Activated CD4-positive, alpha-beta T cell treated with anti-CD3 and anti-CD28 coated beads, Interleukin-10, Interleukin-2, amounts not matched to agents 100 ng/mL and 50 ng/mL, durations not matched to agents 16 hours and 8 hours (primary cell): Measurements from ENCODE around the gene ICOS.
"Not testable (repeated sequence)": the region's sequence is repeated elsewhere in the genome, so short reads cannot be mapped to it uniquely, and the experiment has no call there.

ENCODE experiments used
- DNase-seq: peaks from one replicate; pipeline ENCODE4 v3.0.0-alpha.2; 2020

The ICOS gene

DNA sequence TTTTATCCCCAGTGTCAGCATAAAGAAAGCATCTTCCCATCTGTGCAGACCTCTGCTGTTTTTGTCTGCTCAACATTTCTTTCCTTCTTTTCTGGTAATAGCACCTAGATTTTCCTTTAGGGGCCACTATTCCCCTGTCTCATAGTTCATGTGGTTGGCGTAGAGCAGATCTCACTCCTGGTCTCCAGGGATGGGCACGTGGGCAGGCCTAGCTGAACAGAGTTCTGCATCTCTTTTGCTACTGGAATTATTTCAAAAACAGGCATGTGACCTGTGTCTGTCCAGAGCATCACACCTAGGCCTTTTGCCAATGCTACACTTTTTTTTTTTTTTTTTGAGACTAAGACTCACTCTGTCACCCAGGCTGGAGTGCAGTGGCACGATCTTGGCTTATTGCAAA, 17.7 kb upstream of the ICOS start:
- DNase-seq: no peak

DNA sequence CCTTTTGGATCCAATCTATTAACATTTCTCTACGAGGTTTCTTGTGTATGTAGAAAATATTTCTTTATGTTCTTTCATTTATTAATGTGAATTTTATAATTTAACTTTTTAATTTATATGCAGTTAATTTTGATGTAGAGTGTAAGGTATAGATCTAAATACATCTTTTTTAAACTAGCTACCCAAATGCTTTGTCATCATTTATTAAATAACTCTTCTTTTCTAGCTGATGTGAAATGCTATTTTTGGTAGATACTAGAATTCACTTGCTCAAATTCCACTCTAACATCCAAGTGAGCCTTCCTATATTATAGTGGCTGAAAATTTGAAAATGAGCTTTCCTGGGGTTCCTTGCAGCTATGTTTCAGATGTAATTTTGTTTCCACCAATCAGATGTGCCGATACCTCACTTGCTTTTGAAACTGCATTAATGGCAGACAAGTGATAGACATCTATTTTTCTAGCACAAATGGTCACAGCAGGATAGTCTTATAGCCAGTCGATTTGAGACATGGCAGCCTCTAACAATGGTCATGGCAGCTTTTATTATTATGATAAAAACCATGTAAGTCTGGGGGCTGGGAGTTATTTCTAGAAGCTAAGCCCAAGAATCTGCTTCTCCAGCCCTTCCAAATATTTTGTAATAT, 10.9 kb upstream of the ICOS start:
- no peak for DNase-seq

DNA sequence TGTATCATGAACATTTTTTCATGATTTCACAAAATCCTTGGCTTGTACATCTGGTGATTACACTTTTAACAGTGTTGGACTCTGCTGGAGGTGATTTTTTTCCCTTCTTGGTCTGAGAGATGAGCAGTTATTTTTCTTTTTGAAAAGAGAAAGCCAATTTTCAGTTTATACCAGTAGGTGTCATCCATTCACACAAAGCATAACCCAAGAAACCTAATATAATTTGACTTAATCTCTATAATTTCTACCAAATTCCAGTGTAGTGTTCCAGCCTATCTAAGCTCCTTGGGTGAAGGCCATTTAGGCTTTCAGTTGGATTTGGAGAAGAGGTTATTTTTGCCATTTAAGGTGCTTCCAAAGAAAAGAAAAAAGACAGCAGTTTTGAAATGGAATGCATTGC, 7.7 kb upstream of the ICOS start:
- DNase-seq: peak; percentile 38

DNA sequence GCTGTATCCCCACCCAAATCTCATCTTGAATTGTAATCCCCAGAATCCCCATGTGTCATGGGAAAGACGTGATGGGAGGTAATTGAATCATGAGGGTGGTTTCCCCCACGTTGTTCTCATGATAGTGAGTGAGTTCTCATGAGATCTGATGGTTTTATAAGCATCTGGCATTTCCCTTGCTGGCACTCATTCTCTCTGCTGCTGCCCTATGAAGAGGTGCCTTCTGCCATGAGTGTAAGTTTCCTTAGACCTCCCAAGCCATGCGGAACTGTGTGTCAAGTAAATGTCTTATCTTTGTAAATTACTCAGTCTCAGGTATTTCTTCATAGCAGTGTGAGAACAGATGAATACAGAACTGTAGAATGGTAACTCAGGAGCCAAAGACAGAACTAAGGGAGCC, 5.3 kb upstream of the ICOS start:
- DNase-seq: not testable (repeated sequence)

DNA sequence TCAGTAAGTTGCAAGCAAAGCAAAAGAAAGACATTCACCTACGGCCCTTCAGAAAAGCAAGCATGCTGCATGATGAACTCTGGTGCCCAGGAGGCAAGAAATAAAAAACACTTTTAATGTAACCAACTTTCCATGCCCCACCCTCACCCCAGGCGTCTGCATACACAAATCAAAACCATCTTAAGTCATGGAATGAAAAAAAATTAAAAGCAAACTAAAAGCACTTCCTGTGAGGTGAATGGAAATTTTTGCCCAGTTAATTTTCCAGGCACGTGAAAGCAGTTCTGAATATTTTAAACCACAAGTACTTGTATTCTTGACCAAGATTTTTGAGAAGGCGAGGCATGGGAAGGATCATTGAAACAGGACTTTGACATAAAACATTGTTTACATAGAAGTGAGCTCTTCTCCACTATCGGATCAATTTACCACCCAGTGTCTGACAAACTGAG, 2.5 kb upstream of the ICOS start:
- peak; percentile 78 for DNase-seq

DNA sequence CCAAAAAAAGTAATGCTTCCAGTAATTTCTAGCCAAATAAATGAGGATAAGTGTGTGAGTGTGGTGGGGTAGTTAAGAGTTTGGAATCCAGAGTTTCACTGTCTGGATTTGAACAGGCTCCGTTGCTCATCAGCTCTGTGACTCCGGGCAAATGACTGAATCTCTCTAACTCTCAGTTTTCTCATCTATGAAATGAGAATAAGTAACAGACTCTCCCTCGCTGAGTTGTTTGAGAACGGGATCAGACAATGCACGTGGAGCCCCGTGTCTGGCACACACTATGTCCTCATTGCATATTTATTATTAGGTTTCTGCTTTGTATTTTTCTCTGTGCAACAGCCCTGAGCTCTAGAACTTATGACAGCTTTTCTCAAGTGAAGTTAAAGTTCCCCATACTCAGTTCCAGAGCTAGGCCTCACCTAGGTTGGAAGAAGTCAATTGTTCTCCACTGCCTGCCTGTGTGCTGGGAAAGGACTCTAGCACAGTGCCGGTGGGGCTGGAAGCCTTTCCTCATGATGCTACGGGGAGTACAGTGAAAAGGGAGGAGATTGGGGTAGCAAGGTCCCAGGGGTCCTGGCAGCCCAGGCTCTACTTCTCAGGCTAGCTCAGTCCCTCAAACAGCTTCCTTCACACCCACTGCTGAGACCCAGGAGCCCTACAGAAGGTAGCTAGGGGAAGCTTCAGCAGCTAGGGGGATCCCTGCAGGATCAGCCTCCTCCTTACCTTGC, 1.7 kb upstream of the ICOS start:
- DNase-seq: peak; percentile 57

DNA sequence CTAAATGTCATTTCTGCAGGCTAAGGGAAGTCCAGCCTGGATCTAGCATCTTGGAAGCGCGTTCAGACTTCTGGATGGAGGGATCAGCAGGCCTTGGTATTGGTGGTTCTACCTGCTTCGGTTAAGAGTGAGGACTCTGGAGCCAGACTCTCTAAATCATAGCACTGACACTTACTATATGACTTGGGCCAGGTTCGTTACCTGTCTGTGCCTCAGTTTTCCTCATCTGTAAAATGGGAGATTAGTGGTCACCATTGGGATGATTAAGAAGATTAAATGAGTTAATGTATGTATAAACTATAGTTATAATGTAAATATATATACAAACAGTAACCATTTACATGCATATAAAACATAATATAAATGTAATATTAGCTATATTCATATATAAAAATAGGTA, 995 bp upstream of the ICOS start:
- DNase-seq: no peak

DNA sequence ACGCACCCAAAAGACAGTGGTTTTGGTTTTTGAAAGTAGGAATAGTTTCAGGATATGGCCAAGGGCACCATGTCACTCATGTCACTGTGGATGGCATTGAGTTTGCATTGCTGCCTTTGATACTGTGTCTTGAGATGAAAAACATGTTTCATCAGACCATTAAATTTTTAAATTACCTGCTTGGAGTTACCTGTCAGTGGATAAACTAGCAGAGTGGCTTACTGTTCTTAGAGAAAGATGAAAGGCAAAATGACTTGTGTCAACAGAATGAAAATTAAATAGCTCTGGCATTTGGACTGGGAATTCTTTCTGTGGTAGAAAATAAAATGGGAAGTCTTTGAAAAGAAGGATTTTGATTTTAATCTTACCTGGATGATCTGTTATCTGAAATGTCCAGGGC, 386 bp downstream of the ICOS start:
- DNase-seq: no peak

DNA sequence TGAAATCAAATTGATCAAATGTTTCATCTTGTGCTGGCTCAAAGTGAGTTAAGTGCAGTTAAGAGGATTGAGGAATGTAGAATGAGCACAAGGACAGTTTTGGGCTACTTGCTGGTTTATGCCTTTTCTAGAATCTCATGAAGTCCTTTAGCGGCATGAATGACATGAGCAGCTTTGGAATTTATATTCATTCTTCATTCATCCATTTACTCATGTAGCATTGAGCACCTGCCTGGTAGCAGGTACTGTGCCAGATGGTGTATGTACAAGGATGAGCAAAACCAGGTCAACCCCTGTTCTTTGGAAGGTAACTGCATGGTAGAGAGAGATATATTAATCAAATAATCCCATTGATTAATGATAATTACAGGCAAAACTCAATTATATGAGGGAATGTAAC, 1.2 kb downstream of the ICOS start:
- peak; percentile 38 for DNase-seq

DNA sequence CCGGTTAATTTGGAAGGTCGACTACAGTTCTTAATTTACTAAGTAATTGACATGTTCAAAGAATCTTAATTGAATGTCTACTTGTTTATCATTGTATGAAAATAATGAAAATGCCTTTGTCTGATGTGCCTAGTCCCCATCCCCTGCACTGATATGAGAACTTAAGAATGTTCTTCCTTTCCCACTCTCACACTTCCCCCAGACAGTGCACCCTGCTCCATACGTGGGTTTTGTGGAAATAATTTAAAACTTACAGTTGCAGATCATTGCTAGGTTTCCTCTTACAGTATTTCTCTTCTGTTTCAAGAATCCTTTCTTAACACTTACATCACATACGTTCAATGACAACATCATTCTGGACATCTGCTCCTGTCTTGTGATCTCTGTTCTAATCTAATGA, 3.5 kb downstream of the ICOS start:
- peak; percentile 32 for DNase-seq

DNA sequence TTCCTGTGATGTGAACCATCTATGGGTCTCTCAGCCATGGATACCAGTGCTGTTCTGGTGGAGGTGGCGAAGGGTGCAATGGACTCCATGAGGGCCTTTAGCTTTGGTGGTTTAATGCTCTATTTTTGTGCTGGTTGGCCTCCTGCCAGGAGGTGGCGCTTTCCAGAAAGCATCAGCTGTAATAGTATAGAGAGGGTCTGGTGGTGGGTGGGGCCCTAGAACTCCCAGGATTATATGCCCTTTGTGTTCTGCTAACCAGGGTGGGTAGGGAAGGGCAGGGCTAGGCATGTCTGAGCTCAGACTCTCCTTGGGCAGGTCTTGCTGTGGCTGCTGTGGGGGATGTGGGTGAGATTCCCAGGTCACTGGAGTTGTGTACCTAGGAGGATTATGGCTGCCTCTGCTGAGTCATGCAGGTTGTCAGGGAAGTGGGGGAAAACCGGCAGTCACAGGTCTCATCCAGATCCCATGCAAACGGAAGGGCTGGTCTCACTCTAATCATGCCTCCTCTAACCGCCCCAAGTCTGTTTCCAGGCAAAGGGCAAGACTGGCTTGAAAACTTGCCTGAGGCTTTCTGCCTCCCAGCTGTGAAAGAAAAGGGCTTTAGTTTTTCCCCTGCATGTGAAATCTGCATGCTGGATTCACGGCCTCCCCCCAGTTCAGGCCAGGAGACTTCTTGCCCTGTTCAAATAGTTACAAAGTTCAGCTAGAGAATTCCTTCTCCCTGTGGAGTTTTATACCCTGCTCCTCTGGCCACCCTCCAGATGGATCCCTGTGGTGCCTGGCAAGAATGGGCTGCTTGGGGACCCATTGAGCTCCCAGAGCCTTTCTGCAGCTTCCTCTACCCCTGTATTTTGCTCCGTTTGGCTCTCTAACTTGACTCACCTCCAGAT, 7.2 kb downstream of the ICOS start:
- peak; percentile 59 for DNase-seq

DNA sequence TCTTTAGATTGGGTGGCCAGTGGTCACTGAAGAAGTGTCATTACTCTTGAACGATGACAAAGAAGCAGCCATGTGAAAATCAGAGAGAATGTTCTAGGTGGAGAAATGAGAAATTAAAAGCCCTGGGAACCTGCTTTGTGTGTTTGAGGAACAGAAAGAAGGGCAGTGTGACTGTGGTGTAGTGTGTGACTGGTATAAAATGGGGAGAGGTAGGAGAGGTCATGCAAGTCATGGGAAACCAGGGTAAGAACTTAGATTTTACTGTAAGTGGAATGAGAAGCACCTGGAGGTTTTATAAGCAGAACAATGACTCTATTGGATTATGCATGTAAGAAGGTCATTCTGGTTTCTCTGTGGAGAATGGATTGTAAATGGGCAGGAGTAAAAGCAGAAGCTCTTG, 12.2 kb downstream of the ICOS start:
- no peak for DNase-seq

DNA sequence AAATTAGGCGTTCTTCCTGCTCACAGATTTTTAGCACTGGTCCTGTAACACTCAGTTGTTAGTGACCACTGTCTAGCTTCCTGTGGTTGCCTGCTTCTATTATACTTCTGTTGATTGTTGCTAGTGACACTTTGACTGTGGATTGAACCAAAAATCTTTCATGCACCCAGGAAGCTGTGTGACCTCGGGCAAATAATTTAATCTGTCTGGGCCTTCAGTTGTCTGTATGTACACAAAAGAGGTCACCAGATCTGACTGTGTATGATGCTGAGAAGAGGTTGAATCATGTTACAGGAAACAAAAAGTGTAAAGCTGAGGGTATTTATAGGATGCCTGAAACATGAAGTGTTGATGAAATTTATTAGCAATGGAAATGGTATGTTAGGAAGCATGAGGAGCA, 12.7 kb downstream of the ICOS start:
- DNase-seq: peak; percentile 62

DNA sequence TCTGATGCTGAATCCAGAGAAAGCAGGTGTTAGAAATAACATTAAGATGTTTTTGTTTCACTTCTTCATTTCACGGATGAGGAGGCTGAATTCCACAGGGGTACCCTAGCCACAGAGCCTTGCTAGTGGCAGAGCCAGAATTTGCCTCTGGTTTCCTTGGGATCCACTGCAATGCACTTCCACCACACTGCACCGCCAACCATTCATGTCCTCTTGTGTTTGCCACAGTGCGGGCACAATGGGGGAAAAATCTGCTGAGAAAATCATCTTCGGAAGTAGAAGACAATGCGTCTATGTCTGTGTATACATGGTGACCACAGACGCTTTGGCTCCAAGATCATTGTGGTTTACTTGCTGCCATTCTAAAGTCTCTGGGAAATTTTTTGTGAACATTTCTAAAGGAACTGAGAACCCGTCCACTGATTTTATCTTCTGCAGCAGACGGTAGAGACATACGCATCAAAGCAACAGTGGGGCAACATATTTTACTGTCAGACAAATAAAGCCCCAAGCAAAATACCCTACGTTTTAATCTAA, 14.9 kb downstream of the ICOS start:
- DNase-seq: peak; percentile 69

DNA sequence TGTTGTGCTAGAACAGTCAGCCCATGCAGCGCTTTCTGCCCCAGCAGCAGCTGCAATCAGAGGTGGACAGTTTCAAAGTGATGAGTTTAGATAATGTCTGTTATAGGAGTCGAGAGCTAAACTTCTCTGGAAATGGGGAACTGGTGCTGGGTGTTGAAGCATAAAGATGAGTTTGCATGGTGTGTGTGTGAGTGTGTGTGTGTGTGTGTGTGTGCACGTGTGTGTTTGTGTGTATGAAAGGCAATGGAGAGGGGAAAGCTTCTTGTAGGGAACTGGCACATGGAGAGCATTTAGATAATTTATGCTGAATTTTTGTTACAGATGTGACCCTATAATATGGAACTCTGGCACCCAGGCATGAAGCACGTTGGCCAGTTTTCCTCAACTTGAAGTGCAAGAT, 22.7 kb downstream of the ICOS start:
- DNase-seq: no peak

DNA sequence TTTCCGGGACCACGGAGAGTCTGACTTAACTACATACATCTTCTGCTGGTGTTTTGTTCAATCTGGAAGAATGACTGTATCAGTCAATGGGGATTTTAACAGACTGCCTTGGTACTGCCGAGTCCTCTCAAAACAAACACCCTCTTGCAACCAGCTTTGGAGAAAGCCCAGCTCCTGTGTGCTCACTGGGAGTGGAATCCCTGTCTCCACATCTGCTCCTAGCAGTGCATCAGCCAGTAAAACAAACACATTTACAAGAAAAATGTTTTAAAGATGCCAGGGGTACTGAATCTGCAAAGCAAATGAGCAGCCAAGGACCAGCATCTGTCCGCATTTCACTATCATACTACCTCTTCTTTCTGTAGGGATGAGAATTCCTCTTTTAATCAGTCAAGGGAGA, 23.1 kb downstream of the ICOS start:
- no peak for DNase-seq

DNA sequence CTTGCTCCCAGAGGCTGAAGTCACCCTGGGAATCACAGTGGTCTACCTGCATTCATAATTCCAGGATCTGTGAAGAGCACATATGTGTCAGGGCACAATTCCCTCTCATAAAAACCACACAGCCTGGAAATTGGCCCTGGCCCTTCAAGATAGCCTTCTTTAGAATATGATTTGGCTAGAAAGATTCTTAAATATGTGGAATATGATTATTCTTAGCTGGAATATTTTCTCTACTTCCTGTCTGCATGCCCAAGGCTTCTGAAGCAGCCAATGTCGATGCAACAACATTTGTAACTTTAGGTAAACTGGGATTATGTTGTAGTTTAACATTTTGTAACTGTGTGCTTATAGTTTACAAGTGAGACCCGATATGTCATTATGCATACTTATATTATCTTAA, 24.2 kb downstream of the ICOS start:
- DNase-seq: no peak

DNA sequence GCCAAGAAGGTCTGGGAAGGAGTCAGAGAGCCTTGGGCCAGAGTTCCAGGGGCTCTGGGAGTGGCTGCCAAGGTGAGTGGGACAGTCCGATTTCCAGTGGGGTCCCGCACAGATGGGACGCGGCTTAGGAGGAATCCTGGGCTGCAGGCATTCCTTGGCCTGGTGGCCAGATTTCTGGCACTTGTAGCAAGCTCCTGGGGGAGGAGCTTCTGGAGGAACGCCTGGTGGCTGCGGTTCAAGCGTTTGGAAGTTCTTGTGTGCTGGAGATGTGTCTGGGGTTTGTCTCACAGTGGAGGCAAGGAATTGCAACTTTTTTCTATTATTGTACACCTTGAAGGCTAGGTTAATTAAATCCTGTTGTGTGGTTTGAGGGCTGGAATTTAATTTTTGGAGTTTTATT, 28.6 kb downstream of the ICOS start:
- not testable (repeated sequence) for DNase-seq

DNA sequence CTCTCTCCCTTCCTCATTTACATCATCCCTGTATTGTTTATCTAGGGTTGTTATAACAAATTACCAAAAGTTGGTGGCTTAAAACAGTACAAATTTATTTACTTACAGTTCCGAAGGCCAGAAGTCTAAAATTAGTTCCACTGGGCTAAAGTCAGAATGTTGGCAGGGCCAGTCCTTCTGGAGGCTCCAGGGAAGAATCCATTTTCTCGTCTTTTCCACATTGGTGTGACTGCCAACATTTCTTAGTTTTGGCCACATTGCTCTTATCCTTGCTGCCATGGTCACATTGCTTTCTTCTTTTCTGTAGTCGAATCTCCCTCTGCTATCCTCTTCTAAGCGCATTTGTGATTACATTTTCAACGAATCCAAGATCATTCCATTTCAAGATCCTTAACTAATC, 34.7 kb downstream of the ICOS start:
- no peak for DNase-seq

DNA sequence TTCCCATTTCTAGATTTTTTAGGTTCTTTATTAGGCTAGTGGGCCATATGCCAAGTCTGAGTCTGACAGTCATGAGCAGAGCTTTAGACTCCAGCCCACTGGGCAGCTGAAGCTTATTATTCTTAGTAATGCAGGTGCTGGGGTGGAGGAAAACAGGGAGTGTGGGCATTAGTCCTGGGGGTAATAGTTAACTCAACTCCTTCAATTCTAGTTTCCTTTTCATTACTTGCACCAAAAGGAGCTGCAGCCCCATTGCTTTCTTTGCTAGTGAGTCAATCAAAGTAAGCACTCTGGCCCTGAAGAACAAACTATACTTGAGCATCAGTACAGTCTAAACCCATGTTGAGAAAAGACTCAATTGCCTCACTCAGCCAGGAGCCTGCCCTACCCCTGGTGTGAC, 35.5 kb downstream of the ICOS start:
- DNase-seq: no peak

DNA sequence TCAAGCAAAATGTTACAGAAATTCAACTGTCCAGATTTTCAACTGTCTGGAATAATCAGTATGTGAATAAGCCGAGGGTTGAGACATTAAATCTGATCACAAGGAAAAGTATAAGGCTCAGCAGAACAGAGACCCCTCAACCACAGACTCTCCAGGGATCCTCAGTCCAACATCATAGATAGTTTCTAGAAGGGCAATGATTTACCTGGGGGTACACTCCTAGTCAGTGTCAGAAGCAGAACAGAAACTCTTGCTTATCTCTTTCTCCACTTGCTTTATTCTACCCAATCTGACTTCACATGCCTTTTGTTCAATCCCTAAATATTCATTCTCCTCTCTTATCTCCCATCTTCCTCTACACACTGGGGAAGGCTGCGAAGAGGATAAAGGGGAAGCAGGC, 36.4 kb downstream of the ICOS start:
- no peak for DNase-seq

DNA sequence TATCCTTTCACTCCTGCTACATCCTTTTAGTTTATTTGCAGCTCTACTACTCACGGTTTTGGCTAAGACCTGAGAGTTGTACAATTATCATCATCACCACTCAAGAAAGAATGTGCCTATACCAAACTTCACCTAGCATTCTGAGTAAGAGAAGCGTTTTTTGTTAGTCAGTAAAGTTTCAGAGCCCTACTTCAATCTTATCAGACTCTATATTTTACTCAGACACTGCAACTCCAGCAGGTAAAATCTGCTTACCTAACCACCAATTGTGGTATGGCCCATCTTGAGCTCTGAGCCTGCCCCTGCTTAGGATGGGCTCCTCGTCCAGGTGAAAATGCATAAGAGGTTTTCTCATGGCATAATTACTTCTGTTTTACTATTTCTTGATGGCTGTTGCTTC, 37.1 kb downstream of the ICOS start:
- DNase-seq: peak; percentile 72

DNA sequence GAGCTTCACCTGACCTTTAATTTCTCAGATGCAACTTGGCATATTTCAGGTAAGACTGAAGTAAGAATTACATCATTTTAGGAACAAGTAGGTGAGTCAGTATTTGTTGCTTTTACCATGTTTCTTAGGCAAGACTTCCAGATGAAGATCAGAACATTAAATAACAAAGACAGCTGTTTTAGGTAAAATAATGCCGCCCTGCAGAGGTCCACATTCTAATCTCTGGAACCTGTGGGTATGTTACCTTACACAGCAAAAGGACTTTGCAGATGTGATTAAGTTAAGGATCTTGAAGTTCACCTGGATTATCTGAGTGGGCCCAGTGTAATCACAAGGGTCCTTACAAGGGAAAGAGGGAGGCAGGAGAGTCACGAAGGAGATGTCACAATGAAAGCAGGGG, 39.3 kb downstream of the ICOS start:
- no peak for DNase-seq

DNA sequence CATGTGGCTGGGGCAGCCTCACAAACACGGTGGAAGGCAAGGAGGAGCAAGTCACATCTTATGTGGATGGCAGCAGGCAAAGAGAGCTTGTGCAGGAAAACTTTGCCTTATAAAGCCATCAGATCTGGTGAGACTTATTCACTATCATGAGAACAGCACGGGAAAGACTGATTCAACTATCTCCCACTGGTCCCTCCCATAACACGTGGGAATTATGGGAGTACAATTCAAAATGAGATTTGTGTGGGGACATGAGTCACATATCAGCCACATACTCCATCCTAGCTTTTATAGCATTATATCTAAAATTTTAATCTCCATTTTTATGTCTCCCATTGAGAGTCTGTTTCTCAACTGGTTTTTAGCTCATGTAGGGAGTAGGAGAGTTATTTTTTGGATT, 45.7 kb downstream of the ICOS start:
- DNase-seq: no peak
